Body of pancreas (tissue), 4 donors: ENCODE measurements around the gene MEIS2. TPM values are rescaled to one million over a fixed set of nuclear protein-coding genes. Genes with fewer than 3 reads are reported as not detected.

Experiments
- ATAC-seq: fragments of 150-250 bp; one replicate; pipeline ENCODE4 v1.9.1; 2016
- DNase-seq, 4 donors: peaks; one replicate each; pipeline ENCODE4 v3.0.0-alpha.2; 2019
- H3K27ac ChIP-seq, 4 donors: fragments of 200-600 bp; sonication (generic); 1 replicate in 3 of 4; 2 replicates in 1 of 4; pipeline versions ENCODE4 v1.5.1 to v1.6.1; 2016 to 2019; ENCODE audit warnings: mild to moderate bottlenecking in 1 of 4, mixed read lengths in 1 of 4, moderate library complexity in 1 of 4
- H3K27me3 ChIP-seq, 2 donors: fragments of 200-600 bp; sonication (generic); one replicate each; pipeline ENCODE4 v1.6.0; 2016; ENCODE audit warnings: mild to moderate bottlenecking in 1 of 2
- H3K36me3 ChIP-seq, 2 donors: fragments of 200-600 bp; sonication (generic); replicated peaks in 1 of 2; 2 replicates each; pipeline ENCODE4 v1.5.1; 2016; ENCODE audit warnings: low read depth in 2 of 2; ENCODE audit not compliant: insufficient read depth in 1 of 2
- H3K4me1 ChIP-seq: fragments of 200-600 bp; sonication (generic); one replicate; pipeline ENCODE4 v1.6.0; 2016
- H3K4me3 ChIP-seq, 2 donors: fragments of 200-600 bp; sonication (generic); 1 replicate in 1 of 2; 2 replicates in 1 of 2; pipeline ENCODE4 v1.5.1; 2016 to 2019
- H3K9me3 ChIP-seq, 3 donors: fragments of 200-600 bp; sonication (generic); 1 replicate in 2 of 3; 2 replicates in 1 of 3; pipeline ENCODE4 v1.5.1; 2016
- CTCF ChIP-seq, 7 experiments: fragments of 450-650 bp in 4 of 7; fragments of 200-600 bp in 3 of 7; sonication (generic) in 3 of 7; IDR thresholded peaks; one replicate each; pipeline ENCODE4 v1.5.1; 2016 to 2019; ENCODE audit warnings: antibody characterized with exemption in 7 of 7
- POLR2A ChIP-seq, 3 donors: fragments of 450-650 bp; IDR thresholded peaks; one replicate each; pipeline ENCODE4 v1.6.1; 2016; ENCODE audit warnings: antibody characterized with exemption in 3 of 3, mild to moderate bottlenecking in 2 of 3
- WGBS, 2 donors: methylation state at CpG; one replicate each; pipeline ENCODE4 v1.1.5; 2017; 5-methylcytosine and 5-hydroxymethylcytosine counted together
- intact Hi-C: fragments of 100-400 bp; cut with DNase I; formaldehyde crosslinking; loops from one replicate; pipeline ENCODE4 v1.15.1; 2023
- total RNA-seq, 2 donors: library from RNA; depleted of rRNA; stranded (reverse); fragments of >200 nt; gene quantifications; one replicate each; pipeline ENCODE4 v1.1.0, GENCODE V29; 2016

MEIS2 gene
- total RNA-seq, 2 donors from 2014 or later = 11.9 to 86.0 TPM

- Histone ChIP-seq H3K36me3 (no peaks in the 10 kb centered on the region), H3K27me3 (no peaks in the 10 kb centered on the region), H3K9me3 (no peaks in the 10 kb centered on the region), H3K4me1 (peaks cover 23% of the 10 kb centered on the region), H3K27ac (peak overlapping the region in 1 of 4 donors; percentile 1), H3K4me3 (no peak overlapping the region)
- intact Hi-C loops = no loop called here
- 45 to 60% methylated on average over 1 of the region's 1 CpG for WGBS, 2 donors
- TF ChIP-seq CTCF (IDR thresholded peaks at IDR 0.05) (no peak), POLR2A (IDR thresholded peaks at IDR 0.05) (no peak)
- no peak for ATAC-seq
- no peak for DNase-seq
Observed at GRCh38 chr15:36960947-36961227, 139.5 kb downstream of the MEIS2 start.

- Histone ChIP-seq H3K4me1 (peaks cover 23% of the 10 kb centered on the region), H3K9me3 (no peaks in the 10 kb centered on the region), H3K4me3 (no peak overlapping the region), H3K27ac (peak overlapping the region in 1 of 4 donors; percentile 1), H3K27me3 (no peaks in the 10 kb centered on the region), H3K36me3 (no peaks in the 10 kb centered on the region)
- intact Hi-C loops = no loop called here
- DNase-seq (no peak), ATAC-seq (no peak)
- 25 to 26% methylated on average over 2 of the region's 2 CpGs for WGBS, 2 donors
- TF ChIP-seq CTCF (IDR thresholded peaks at IDR 0.05) (no peak), POLR2A (IDR thresholded peaks at IDR 0.05) (no peak)
Observed at GRCh38 chr15:36960179-36960946, 140.0 kb downstream of the MEIS2 start.

GRCh38 chr15:36959746-36960145, 140.6 kb downstream of the MEIS2 start:
- intact Hi-C loops = no loop called here
- Histone ChIP-seq H3K36me3 (no peaks in the 10 kb centered on the region), H3K27ac (no peak overlapping the region), H3K9me3 (no peaks in the 10 kb centered on the region), H3K4me3 (no peak overlapping the region), H3K4me1 (peaks cover 23% of the 10 kb centered on the region), H3K27me3 (no peaks in the 10 kb centered on the region)
- no peak for DNase-seq
- TF ChIP-seq POLR2A (IDR thresholded peaks at IDR 0.05) = no peak
- TF ChIP-seq CTCF (IDR thresholded peaks at IDR 0.05) = no peak
- no peak for ATAC-seq

- no peak overlapping the region for H3K27ac ChIP-seq
- TF ChIP-seq CTCF (IDR thresholded peaks at IDR 0.05) (no peak), POLR2A (IDR thresholded peaks at IDR 0.05) (no peak)
Observed at GRCh38 chr15:36958606-36959005, 141.7 kb downstream of the MEIS2 start.

GRCh38 chr15:36954486-36954885, 145.9 kb downstream of the MEIS2 start:
- DNase-seq (no peak), ATAC-seq (no peak)
- Histone ChIP-seq H3K9me3 (no peaks in the 10 kb centered on the region), H3K4me1 (peaks cover 3% of the 10 kb centered on the region), H3K27me3 (no peaks in the 10 kb centered on the region), H3K36me3 (no peaks in the 10 kb centered on the region), H3K27ac (no peak overlapping the region), H3K4me3 (no peak overlapping the region)
- no peak for TF ChIP-seq POLR2A (IDR thresholded peaks at IDR 0.05)
- no peak for TF ChIP-seq CTCF (IDR thresholded peaks at IDR 0.05)
- intact Hi-C loops = no loop called here
- 88 to 97% methylated on average over 1 of the region's 1 CpG for WGBS, 2 donors

More at GRCh38 chr15:36958606-36959005, 141.7 kb downstream of the MEIS2 start:
- Histone ChIP-seq H3K4me1 (peaks cover 23% of the 10 kb centered on the region), H3K4me3 (no peak overlapping the region), H3K27me3 (no peaks in the 10 kb centered on the region), H3K36me3 (no peaks in the 10 kb centered on the region), H3K9me3 (no peaks in the 10 kb centered on the region)
- intact Hi-C loops = no loop called here
- DNase-seq = no peak
- no peak for ATAC-seq
- WGBS, 2 donors = 83 to 85% methylated on average over 1 of the region's 1 CpG
